H1 (cell line): Measurements from ENCODE around the gene FAM219A. TPM values are rescaled to one million over a fixed set of nuclear protein-coding genes. Genes with fewer than 3 reads are reported as not detected.

Source experiments
- CTCF ChIA-PET: fragments of 300-600 bp; sonication (Branson Sonifier 250); formaldehyde crosslinking; loops from one replicate; lab custom pipeline; 2021; ENCODE audit not compliant: partially characterized antibody; lab: Charles Lee
- POLR2A ChIA-PET: fragments of 300-600 bp; sonication (Branson Sonifier 250); formaldehyde crosslinking; loops from one replicate; lab custom pipeline; 2021; ENCODE audit warnings: inconsistent platforms; ENCODE audit not compliant: partially characterized antibody; lab: Charles Lee
- DNase-seq, 2 experiments: peaks; one replicate each; pipeline versions ENCODE4 v3.0.0 to v3.0.0-alpha.2; 2010 to 2022; ENCODE audit warnings: low spot score in 2 of 2, low read depth in 1 of 2, mixed read lengths in 1 of 2
- FAIRE-seq: peaks from 2 replicates; lab custom pipeline; 2011; peaks lifted over from hg19 to GRCh38; lab: Jason Lieb, UNC
- H2AFZ ChIP-seq: 2 replicates; pipeline ENCODE4 v1.8.1; 2012; ENCODE audit warnings: low read length, inconsistent platforms
- H2AK5ac ChIP-seq: 2 replicates; pipeline ENCODE4 v1.6.1; 2013; ENCODE audit warnings: low read depth, low read length
- H2BK120ac ChIP-seq: replicated peaks from 2 replicates; pipeline ENCODE3; 2013; ENCODE audit warnings: low read depth, low read length, inconsistent platforms
- H2BK12ac ChIP-seq: 2 replicates; pipeline ENCODE4 v1.6.1; 2013; ENCODE audit warnings: low read depth, low read length
- H2BK15ac ChIP-seq: 2 replicates; pipeline ENCODE4 v1.6.1; 2013; ENCODE audit warnings: low read length
- H2BK20ac ChIP-seq: 2 replicates; pipeline ENCODE4 v1.6.1; 2013; ENCODE audit warnings: low read length
- H2BK5ac ChIP-seq: 2 replicates; pipeline ENCODE4 v1.6.1; 2013; ENCODE audit warnings: low read depth, low read length
- H3K14ac ChIP-seq: 2 replicates; pipeline ENCODE4 v1.6.1; 2013; ENCODE audit warnings: inconsistent platforms; ENCODE audit not compliant: insufficient read length
- H3K18ac ChIP-seq: 2 replicates; pipeline ENCODE4 v1.6.1; 2013; ENCODE audit warnings: low read length; ENCODE audit errors: extremely low read depth
- H3K23ac ChIP-seq: 2 replicates; pipeline ENCODE4 v1.6.1; 2013; ENCODE audit warnings: inconsistent platforms; ENCODE audit not compliant: insufficient read length
- H3K23me2 ChIP-seq: 2 replicates; pipeline ENCODE4 v1.6.1; 2013; ENCODE audit warnings: low read depth, low read length
- H3K27ac ChIP-seq: 2 replicates; pipeline ENCODE4 v1.6.1; 2011; ENCODE audit warnings: low read depth, low read length, inconsistent platforms
- H3K27me3 ChIP-seq, 4 experiments: replicated peaks in 1 of 4; 1 replicate in 1 of 4; 2 replicates in 3 of 4; pipeline versions ENCODE4 v1.6.1 to v1.8.1; 2011 to 2013; ENCODE audit warnings: low read length in 3 of 4, mild to moderate bottlenecking in 3 of 4, inconsistent platforms in 2 of 4, mixed read lengths in 2 of 4, moderate library complexity in 1 of 4; ENCODE audit not compliant: control insufficient read depth in 3 of 4, insufficient read depth in 3 of 4; ENCODE audit errors: extremely low read depth in 1 of 4
- H3K36me3 ChIP-seq, 4 experiments: 2 replicates each; pipeline versions ENCODE4 v1.6.1 to v1.8.1; 2011 to 2013; ENCODE audit warnings: mild to moderate bottlenecking in 4 of 4, low read length in 3 of 4, moderate library complexity in 2 of 4, control low read depth in 1 of 4, inconsistent platforms in 1 of 4; ENCODE audit not compliant: insufficient read depth in 4 of 4, control insufficient read depth in 2 of 4
- H3K4ac ChIP-seq: replicated peaks from 2 replicates; pipeline ENCODE3; 2013; ENCODE audit warnings: low read length, low read depth, mixed read lengths, inconsistent platforms; ENCODE audit not compliant: insufficient read length
- H3K4me1 ChIP-seq, 4 experiments: replicated peaks in 1 of 4; 1 replicate in 1 of 4; 2 replicates in 3 of 4; pipeline versions ENCODE4 v1.6.1 to v1.8.1; 2011 to 2013; ENCODE audit warnings: low read length in 3 of 4, inconsistent platforms in 2 of 4, mixed read lengths in 1 of 4; ENCODE audit not compliant: insufficient read depth in 4 of 4, control insufficient read depth in 3 of 4
- H3K4me2 ChIP-seq, 2 experiments: 2 replicates each; pipeline versions ENCODE4 v1.6.1 to v1.8.1; 2011 to 2013; ENCODE audit warnings: low read depth in 2 of 2, low read length in 2 of 2, control low read depth in 1 of 2, inconsistent platforms in 1 of 2, mild to moderate bottlenecking in 1 of 2; ENCODE audit not compliant: insufficient read depth in 1 of 2
- H3K4me3 ChIP-seq, 4 experiments: fragments of 200-600, 300-600 bp in 1 of 4; sonication (generic), shearing (Covaris generic), sonication (Bioruptor Twin) in 1 of 4; 2 replicates each; pipeline versions ENCODE4 v1.5.1 to v1.8.1; 2011 to 2016; ENCODE audit warnings: low read length in 4 of 4, low read depth in 3 of 4, control low read depth in 2 of 4, inconsistent platforms in 2 of 4, mild to moderate bottlenecking in 2 of 4, mixed read lengths in 1 of 4, moderate library complexity in 1 of 4; ENCODE audit not compliant: insufficient read depth in 2 of 4; ENCODE audit errors: extremely low read depth in 1 of 4
- H3K56ac ChIP-seq: replicated peaks from 2 replicates; pipeline ENCODE3; 2013; ENCODE audit warnings: low read depth, mild to moderate bottlenecking, mixed read lengths, low read length, inconsistent platforms; ENCODE audit not compliant: insufficient read length
- H3K79me1 ChIP-seq: 2 replicates; pipeline ENCODE4 v1.6.1; 2013; ENCODE audit warnings: low read depth, low read length, control low read depth
- H3K79me2 ChIP-seq, 2 experiments: 2 replicates each; pipeline versions ENCODE4 v1.6.1 to v1.8.1; 2012 to 2013; ENCODE audit warnings: low read length in 2 of 2, mild to moderate bottlenecking in 2 of 2, inconsistent platforms in 1 of 2; ENCODE audit not compliant: insufficient read depth in 2 of 2, control insufficient read depth in 1 of 2
- H3K9ac ChIP-seq, 4 experiments: replicated peaks in 1 of 4; 1 replicate in 1 of 4; 2 replicates in 3 of 4; pipeline versions ENCODE4 v1.6.1 to v1.8.1; 2011 to 2013; ENCODE audit warnings: low read depth in 3 of 4, low read length in 3 of 4, control low read depth in 2 of 4, mild to moderate bottlenecking in 2 of 4, moderate library complexity in 2 of 4, inconsistent platforms in 1 of 4; ENCODE audit errors: extremely low read depth in 1 of 4
- H3K9me3 ChIP-seq, 2 experiments: 2 replicates each; pipeline versions ENCODE4 v1.6.1 to v1.8.1; 2012 to 2013; ENCODE audit warnings: mild to moderate bottlenecking in 2 of 2, moderate library complexity in 2 of 2, control low read depth in 1 of 2, inconsistent platforms in 1 of 2, low read depth in 1 of 2, low read length in 1 of 2, mixed read lengths in 1 of 2; ENCODE audit not compliant: insufficient read depth in 2 of 2
- H4K20me1 ChIP-seq, 2 experiments: replicated peaks in 1 of 2; 2 replicates each; pipeline versions ENCODE3 to v1.8.1; 2011 to 2013; ENCODE audit warnings: inconsistent platforms in 2 of 2, low read length in 2 of 2, mild to moderate bottlenecking in 1 of 2; ENCODE audit not compliant: insufficient read depth in 2 of 2, control insufficient read depth in 1 of 2
- H4K5ac ChIP-seq: 2 replicates; pipeline ENCODE4 v1.6.1; 2013; ENCODE audit warnings: low read length, low read depth, mixed read lengths, inconsistent platforms; ENCODE audit not compliant: insufficient read length
- H4K8ac ChIP-seq: 2 replicates; pipeline ENCODE4 v1.8.0; 2013; ENCODE audit warnings: mild to moderate bottlenecking, moderate library complexity, low read length, inconsistent platforms; ENCODE audit not compliant: insufficient read depth; ENCODE audit errors: extremely low read depth
- H4K91ac ChIP-seq: replicated peaks from 2 replicates; pipeline ENCODE3; 2013; ENCODE audit warnings: low read length, mixed read lengths, inconsistent platforms; ENCODE audit not compliant: insufficient read length
- ASH2L ChIP-seq: fragments of 200-600, 300-600 bp; sonication (generic); IDR thresholded peaks from one replicate; pipeline ENCODE4 v1.7.1; 2017; ENCODE audit warnings: low read length
- CTBP2 ChIP-seq: IDR thresholded peaks from 2 replicates; pipeline ENCODE4 v1.7.0; 2011; ENCODE audit warnings: borderline replicate concordance, mild to moderate bottlenecking, moderate library complexity, mixed read lengths, low read length; ENCODE audit not compliant: insufficient read depth, insufficient read length
- HDAC2 ChIP-seq, 2 experiments: fragments of 300-600 bp in 1 of 2; sonication (generic) in 1 of 2; IDR thresholded peaks; 2 replicates each; pipeline ENCODE4 v1.6.1; 2011 to 2012; ENCODE audit warnings: low read depth in 2 of 2, low read length in 2 of 2, mild to moderate bottlenecking in 2 of 2, moderate library complexity in 2 of 2, borderline replicate concordance in 1 of 2, inconsistent platforms in 1 of 2
- KDM4A ChIP-seq: IDR thresholded peaks from one replicate; pipeline ENCODE4 v1.7.1; 2012; ENCODE audit warnings: low read depth, mild to moderate bottlenecking, moderate library complexity, low read length, inconsistent platforms; ENCODE audit not compliant: severe bottlenecking
- MAFK ChIP-seq: IDR thresholded peaks from 2 replicates; pipeline ENCODE4 v1.6.1; 2012; ENCODE audit warnings: low read depth, mild to moderate bottlenecking, improper control_type of control experiment, low read length
- RXRA ChIP-seq: IDR thresholded peaks from 2 replicates; pipeline ENCODE4 v1.6.1; 2011; ENCODE audit warnings: low read depth, mild to moderate bottlenecking, low read length, moderate library complexity; ENCODE audit not compliant: insufficient read depth
- SP2 ChIP-seq: IDR thresholded peaks from 2 replicates; pipeline ENCODE4 v1.6.1; 2012; ENCODE audit warnings: mild to moderate bottlenecking, low read length, inconsistent platforms
- SRF ChIP-seq: IDR thresholded peaks from 2 replicates; pipeline ENCODE4 v1.6.1; 2011; ENCODE audit warnings: mild to moderate bottlenecking, low read depth, low read length, moderate library complexity
- TCF12 ChIP-seq: IDR thresholded peaks from 2 replicates; pipeline ENCODE4 v1.6.1; 2011; ENCODE audit warnings: low read depth, mild to moderate bottlenecking, low read length
- WGBS, 2 experiments: shearing (Covaris generic) in 1 of 2; methylation state at CpG; one replicate each; pipeline versions ENCODE4 v1.1.6 to v1.1.7; 2013 to 2015; ENCODE audit warnings: low lambda C conversion rate in 2 of 2, mixed read lengths in 2 of 2, inconsistent platforms in 1 of 2, low coverage in 1 of 2, missing lambda C conversion rate in 1 of 2; ENCODE audit not compliant: insufficient replicate concordance in 2 of 2, insufficient coverage in 1 of 2, insufficient read length in 1 of 2; ENCODE audit errors: extremely low coverage in 1 of 2, missing lambda C conversion rate in 1 of 2; 5-methylcytosine and 5-hydroxymethylcytosine counted together
- polyA plus RNA-seq, 7 experiments: library from polyadenylated mRNA; depleted of rRNA in 3 of 7; stranded (reverse) in 5 of 7; unstranded in 2 of 7; fragments of >200 nt in 5 of 7; fragments of 200-250 nt in 2 of 7; gene quantifications; 1 replicate in 5 of 7; 2 replicates in 1 of 7; 4 replicates in 1 of 7; pipeline versions ENCODE4 v1.2.1 to v1.2.3, GENCODE V29; 2011 to 2013; ENCODE audit warnings: missing spikeins in 2 of 7, mixed read lengths in 2 of 7
- total RNA-seq: library from RNA; stranded (reverse); fragmentation: NEBNext Ultra II Directional; extraction: Animal tissue kit (Norgen Biotek cat#: 25700); gene quantifications from 2 replicates; pipeline ENCODE4 v1.2.1, GENCODE V29; 2021

The FAM219A gene
- total and polyA plus RNA-seq, 2 of the 8 experiments (the other 6 are each of a cell fraction or from before 2014, with no cell fraction given) = 7.7 to 10.4 TPM

DNA sequence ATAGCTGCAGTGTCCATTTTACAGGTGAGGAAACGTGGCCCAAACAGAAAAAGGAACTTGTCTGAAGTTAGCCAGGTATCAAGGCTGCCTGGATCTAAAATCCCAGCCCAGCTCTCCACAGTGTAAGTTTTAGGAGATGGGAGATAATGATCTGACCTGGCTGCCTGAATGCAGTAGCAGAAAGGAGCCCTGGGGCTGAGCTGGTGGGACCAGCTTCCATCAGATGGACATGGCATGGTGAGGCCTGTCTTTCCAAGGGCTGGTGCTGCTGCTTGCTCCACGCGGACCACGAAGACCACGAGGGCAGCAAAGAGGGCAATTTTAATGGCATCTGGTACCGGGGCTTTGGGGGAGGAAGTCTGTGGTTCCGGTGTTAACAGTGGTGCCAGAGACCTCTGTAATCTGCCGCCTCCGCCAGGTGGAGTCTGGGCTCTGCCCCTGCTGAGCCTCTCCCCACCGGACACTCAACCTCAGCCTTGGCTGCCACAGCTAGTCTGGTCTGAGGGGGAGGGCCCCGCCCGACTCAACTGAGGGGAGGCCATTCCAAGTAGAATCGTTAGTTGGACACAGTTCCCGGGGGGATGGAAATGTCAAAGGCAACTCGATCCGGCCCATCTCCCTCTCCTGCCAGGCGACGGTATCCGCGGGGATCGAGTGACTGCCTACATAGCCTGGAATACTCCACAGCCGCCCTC lies 82.3 kb downstream of the FAM219A start:
- Histone ChIP-seq H4K8ac (no peak overlapping the region), H2BK120ac (no peak overlapping the region), H2BK5ac (0 out of 2 replicates have a peak overlapping the region, but pooled peaks have one; percentile 31), H2AFZ (peak overlapping the region; percentile 51; the same call in 1 of the 2 replicates), H3K9ac (no peak overlapping the region), H3K23ac (no peak overlapping the region), H4K91ac (no peak overlapping the region), H2AK5ac (peak overlapping the region; percentile 72; the same call in 1 of the 2 replicates), H3K23me2 (peaks cover 28% of the 10 kb centered on the region), H2BK20ac (0 out of 2 replicates have a peak overlapping the region, but pooled peaks have one; percentile 15), H3K4ac (no peak overlapping the region), H3K79me1 (no peaks in the 10 kb centered on the region; the same call in 1 of the 2 replicates), H3K79me2 (no peaks in the 10 kb centered on the region), H3K18ac (peak overlapping the region; percentile 24), H3K36me3 (peaks cover 0 to 5% (median 0%) of the 10 kb centered on the region in 4 experiments; a peak in 1 of 8 replicates), H4K20me1 (peaks cover 0 to 4% of the 10 kb centered on the region in 2 experiments), H3K4me2 (peak overlapping the region; percentile 82 to 92), H3K56ac (peak overlapping the region; percentile 23), H3K9me3 (no peaks in the 10 kb centered on the region; a peak in 1 of 4 replicates), H3K27ac (no peak overlapping the region), H3K4me3 (peak overlapping the region; percentile 61 to 75 (median 68)), H4K5ac (no peak overlapping the region), H3K14ac (no peak overlapping the region), H2BK12ac (peak overlapping the region; percentile 85; the same call in 1 of the 2 replicates), H3K27me3 (peaks cover 1 to 18% (median 15%) of the 10 kb centered on the region in 4 experiments; a peak in 6 of 7 replicates), H3K4me1 (peaks cover 3 to 12% (median 7%) of the 10 kb centered on the region in 4 experiments), H2BK15ac (peak overlapping the region; percentile 88; the same call in 1 of the 2 replicates)
- ChIA-PET POLR2A (interaction anchor here (1.1 to 3.4 kb wide), 3 partner anchors 12 to 29 kb away, joined by 4 to 18 read pairs (median 4); no protein-coding TSS in a partner anchor), CTCF (interaction anchor here (0.6 to 19.4 kb wide), 10 partner anchors 12 to 255 kb away, joined by 3 to 350 read pairs (median 4); no protein-coding TSS in a partner anchor)
- FAIRE-seq (no peak), DNase-seq (no peak)
- whole genome bisulfite sequencing, 2 experiments = 6% methylated on average over 21 of the region's 22 CpGs; no CpG with 5 or more reads in 1 of the 2 experiments
- TF ChIP-seq SRF (no peak), HDAC2 (IDR thresholded peaks at IDR 0.05; ENCODE audit: borderline replicate concordance in 1 of 2, low read depth in 2 of 2, low read length in 2 of 2) (no peak), MAFK (no peak), TCF12 (no peak), RXRA (no peak), KDM4A (no peak), SP2 (no peak), ASH2L (peak; percentile 38), CTBP2 (no peak)
